ENCODE measurements around the gene FSTL5. TPM values are rescaled to one million over a fixed set of nuclear protein-coding genes. Genes with fewer than 3 reads are reported as not detected.
A peak's percentile ranks its signal among the peaks of the same experiment; 100 is the strongest.

The FSTL5 gene
- total RNA-seq, 1 experiment from 2014 or later, result 0.55 TPM

DNA sequence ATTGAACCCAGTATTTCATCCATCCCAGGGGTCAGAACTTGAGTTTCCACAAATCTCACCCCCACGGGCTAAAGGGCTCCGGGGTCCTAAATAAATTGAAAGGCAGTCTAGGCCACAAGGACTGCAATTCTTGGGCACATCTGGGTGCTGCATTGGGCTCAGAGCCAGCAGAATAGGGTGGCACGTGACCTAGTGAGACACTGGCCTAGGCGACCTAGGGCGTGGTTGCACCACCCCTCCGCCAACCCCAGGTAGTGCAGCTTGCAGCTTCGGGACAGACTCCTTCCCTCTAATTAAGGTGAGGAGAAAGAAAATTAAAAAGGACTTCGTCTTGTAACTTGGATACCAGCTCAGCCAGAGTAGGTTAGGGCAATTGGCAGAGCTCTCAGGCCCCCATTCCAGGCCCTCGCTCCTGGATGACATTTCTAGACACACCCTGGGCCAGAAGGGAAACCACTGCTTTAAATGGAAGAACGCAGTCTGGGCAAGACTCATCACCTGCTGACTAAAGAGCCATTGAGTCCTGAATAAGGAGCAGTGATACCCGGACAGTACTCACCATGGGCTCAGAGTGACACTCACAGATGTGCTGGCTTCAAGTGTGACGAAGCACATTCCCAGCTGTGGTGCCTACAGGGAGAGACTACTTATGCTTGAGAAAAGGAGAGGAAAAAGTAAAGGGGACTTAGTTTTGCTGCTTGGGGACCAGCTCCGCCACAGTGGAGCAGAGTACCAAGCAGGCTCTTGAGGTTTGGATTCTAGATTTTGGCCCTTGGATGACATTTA is 735.4 kb downstream of the FSTL5 start:
- Mint-ChIP-seq H3K36me3 (no peaks in the 10 kb centered on the region), H3K9me3 (peaks cover 4% of the 10 kb centered on the region; the same call in 1 of the 2 replicates), H3K4me1 (no peaks in the 10 kb centered on the region), H3K4me3 (no peak overlapping the region), H3K27me3 (ENCODE audit: low read depth) (no peaks in the 10 kb centered on the region), H3K27ac (no peak overlapping the region)
- CTCF ChIA-PET, result no interaction called here
- ATAC-seq, result no peak
- POLR2A ChIA-PET, result no interaction called here
- TF ChIP-seq SOX15 (CRISPR knock-in tag; IDR thresholded peaks at IDR 0.05) (no peak), IRF1 (CRISPR knock-in tag; IDR thresholded peaks at IDR 0.05) (no peak), FOXP1 (CRISPR knock-in tag; IDR thresholded peaks at IDR 0.05; ENCODE audit: borderline replicate concordance) (no peak), E2F1 (CRISPR knock-in tag; IDR thresholded peaks at IDR 0.05) (no peak), ERG (CRISPR knock-in tag; IDR thresholded peaks at IDR 0.05) (no peak)
- TF ChIP-seq, protein P1, sequence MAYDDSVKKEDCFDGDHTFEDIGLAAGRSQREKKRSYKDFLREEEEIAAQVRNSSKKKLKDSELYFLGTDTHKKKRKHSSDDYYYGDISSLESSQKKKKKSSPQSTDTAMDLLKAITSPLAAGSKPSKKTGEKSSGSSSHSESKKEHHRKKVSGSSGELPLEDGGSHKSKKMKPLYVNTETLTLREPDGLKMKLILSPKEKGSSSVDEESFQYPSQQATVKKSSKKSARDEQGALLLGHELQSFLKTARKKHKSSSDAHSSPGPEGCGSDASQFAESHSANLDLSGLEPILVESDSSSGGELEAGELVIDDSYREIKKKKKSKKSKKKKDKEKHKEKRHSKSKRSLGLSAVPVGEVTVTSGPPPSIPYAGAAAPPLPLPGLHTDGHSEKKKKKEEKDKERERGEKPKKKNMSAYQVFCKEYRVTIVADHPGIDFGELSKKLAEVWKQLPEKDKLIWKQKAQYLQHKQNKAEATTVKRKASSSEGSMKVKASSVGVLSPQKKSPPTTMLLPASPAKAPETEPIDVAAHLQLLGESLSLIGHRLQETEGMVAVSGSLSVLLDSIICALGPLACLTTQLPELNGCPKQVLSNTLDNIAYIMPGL (CRISPR knock-in tag; IDR thresholded peaks at IDR 0.05), result no peak
- DNase-seq (ENCODE audit: low spot score), result no peak

DNA sequence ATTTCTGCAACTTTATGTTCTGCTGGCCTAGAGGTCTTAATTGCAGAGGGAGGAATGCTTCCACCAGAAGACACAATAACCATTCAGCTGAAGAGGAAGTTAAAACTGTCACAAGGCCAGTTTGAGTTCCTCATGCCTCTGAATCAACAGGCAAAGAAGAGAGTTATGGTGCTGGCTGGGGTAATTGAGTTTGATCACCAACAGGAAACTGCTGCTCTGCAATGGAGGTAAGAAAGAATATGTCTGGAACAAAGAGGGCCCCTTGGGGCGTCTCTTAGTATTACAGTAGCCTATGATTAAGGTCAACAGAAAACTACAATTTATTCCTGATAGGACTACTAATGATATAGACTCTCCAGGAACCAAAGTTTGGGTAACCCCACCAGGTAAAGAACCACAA is 744.0 kb downstream of the FSTL5 start:
- Mint-ChIP-seq H3K9me3 (no peaks in the 10 kb centered on the region; the same call in 1 of the 2 replicates), H3K27me3 (ENCODE audit: low read depth) (no peaks in the 10 kb centered on the region), H3K4me3 (no peak overlapping the region), H3K36me3 (no peaks in the 10 kb centered on the region), H3K4me1 (peaks cover 4% of the 10 kb centered on the region), H3K27ac (peak overlapping the region; percentile 7; the same call in 1 of the 2 replicates)
- POLR2A ChIA-PET, result no interaction called here
- ATAC-seq, result peak; percentile 99
- CTCF ChIA-PET, result no interaction called here
- peak; percentile 16 for DNase-seq (ENCODE audit: low spot score)
- no peak for TF ChIP-seq GABPB1 (CRISPR knock-in tag; IDR thresholded peaks at IDR 0.05)
- TF ChIP-seq CTCF (IDR thresholded peaks at IDR 0.05), result peak; percentile 25; the same call in 1 of the 2 replicates

DNA sequence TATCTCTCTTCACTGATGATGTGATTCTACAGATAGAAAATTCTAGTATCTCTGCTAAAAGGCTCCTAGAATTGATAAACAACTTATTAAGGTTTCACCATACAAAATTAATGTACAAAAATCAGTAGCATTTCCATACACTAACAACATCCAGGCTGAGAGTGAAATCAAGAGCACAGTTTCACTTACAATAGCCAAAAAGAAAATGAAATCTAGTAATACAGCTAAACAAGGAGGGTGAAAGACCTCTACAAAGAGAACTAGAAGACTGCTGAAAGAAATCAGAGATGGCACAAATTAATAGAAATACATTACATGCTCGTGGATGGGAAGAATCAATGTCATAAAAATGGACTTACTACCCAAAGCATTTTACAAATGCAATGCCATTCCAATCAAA is 751.9 kb downstream of the FSTL5 start:
- Mint-ChIP-seq H3K4me1 (peaks cover 11% of the 10 kb centered on the region), H3K36me3 (peaks cover 8% of the 10 kb centered on the region; the same call in 1 of the 2 replicates), H3K9me3 (peaks cover 32% of the 10 kb centered on the region), H3K27me3 (ENCODE audit: low read depth) (no peaks in the 10 kb centered on the region), H3K4me3 (no peak overlapping the region), H3K27ac (no peak overlapping the region)
- ATAC-seq, result no peak
- ChIA-PET CTCF (no interaction called here), POLR2A (no interaction called here)
- no peak for DNase-seq (ENCODE audit: low spot score)
- TF ChIP-seq ZNF317 (CRISPR knock-in tag; IDR thresholded peaks at IDR 0.05; ENCODE audit: borderline replicate concordance, low read depth) (no peak), ATF2 (CRISPR knock-in tag; IDR thresholded peaks at IDR 0.05; ENCODE audit: borderline replicate concordance, low read depth) (no peak), MLX (CRISPR knock-in tag; IDR thresholded peaks at IDR 0.05) (no peak), AFF4 (CRISPR knock-in tag; IDR thresholded peaks at IDR 0.05; ENCODE audit: borderline replicate concordance) (no peak), ZNF423 (CRISPR knock-in tag; IDR thresholded peaks at IDR 0.05) (no peak), NFYB (CRISPR knock-in tag; conservative IDR thresholded peaks at IDR 0.05; ENCODE audit: low read depth) (no peak), ZNF219 (CRISPR knock-in tag; IDR thresholded peaks at IDR 0.05; ENCODE audit: borderline replicate concordance) (no peak), NR1H2 (CRISPR knock-in tag; IDR thresholded peaks at IDR 0.05) (no peak), ZNF671 (CRISPR knock-in tag; IDR thresholded peaks at IDR 0.05) (no peak)
